ENCODE results near the gene ATAD1. TPM values are rescaled to one million over a fixed set of nuclear protein-coding genes. Genes with fewer than 3 reads are reported as not detected.
A peak's percentile ranks its signal among the peaks of the same experiment; 100 is the strongest.

The ATAD1 gene
- total RNA-seq, 1 donor: 51.8 TPM

DNA sequence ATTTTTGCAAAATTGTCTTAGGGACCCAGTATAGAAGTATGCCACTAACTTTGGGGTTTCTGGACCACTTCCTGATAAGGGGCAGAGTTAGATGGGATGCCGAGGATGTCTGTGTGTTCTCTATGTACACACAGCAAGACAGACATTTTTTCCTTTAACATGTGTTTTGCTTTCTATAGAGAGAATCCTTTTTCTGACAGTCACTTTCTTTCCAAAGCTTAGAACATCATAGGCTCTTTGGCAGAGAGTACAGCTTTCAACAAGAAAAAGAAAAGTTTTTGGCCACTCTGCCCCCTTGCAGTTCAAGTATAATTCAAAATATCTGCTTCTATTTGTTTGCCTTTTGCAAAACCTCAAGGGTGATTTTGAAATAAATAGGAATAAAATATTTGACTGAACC lies 114.3 kb downstream of the ATAD1 start:
- no peak overlapping the region for H3K4me3 ChIP-seq (ENCODE audit: low read depth, low read length)
- TF ChIP-seq CTCF (IDR thresholded peaks at IDR 0.05; ENCODE audit: insufficient read depth, low read length): no peak
- DNase-seq (ENCODE audit: low read depth): peak; percentile 42

- DNase-seq (ENCODE audit: low read depth): no peak
- H3K4me3 ChIP-seq (ENCODE audit: low read depth, low read length): no peak overlapping the region
- no peak for TF ChIP-seq CTCF (IDR thresholded peaks at IDR 0.05; ENCODE audit: insufficient read depth, low read length)
Measured at GRCh38 chr10:87702973-87703294, 115.1 kb downstream of the ATAD1 start.

DNA sequence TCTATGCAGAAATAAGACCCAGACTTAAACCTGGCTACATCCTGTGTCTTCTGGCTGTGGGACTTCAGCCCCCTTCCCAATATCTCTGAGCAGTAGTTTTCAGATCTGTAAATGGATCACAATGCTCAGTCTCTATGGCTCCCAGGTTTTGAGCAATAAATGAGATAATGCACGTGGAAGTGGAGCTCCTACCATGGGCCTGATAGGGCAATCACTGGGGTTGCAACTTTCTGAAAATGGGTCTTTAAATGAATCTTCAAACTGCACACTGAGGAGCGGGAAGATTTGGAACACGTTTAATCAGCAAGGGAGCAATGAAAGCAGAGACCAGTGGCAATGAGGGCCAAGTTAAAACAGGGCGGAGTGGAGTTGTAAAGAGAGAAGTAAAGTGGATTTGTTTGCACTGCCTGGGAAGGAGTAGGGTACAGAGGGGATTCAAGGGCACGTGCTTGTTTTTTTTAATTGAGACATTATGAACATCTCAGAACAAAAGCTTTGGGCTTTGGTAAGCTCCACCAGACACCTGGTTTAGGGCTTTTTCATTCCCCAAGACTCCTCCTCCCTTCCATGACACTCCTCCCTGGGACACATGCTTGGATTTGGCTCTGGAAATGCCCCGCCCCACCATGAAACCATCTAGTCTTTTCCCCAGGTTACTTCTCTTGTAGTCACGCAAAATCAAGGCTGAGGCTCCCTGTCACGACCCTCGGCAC lies 115.6 kb downstream of the ATAD1 start:
- H3K4me3 ChIP-seq (ENCODE audit: low read depth, low read length): no peak overlapping the region
- no peak for DNase-seq (ENCODE audit: low read depth)
- TF ChIP-seq CTCF (IDR thresholded peaks at IDR 0.05; ENCODE audit: insufficient read depth, low read length): no peak

Small RNA genes lying within 50 kb of the gene (small RNA-seq; reads per million reads assigned to genes)
- gene RN7SL78P: not detected

Other genes with a start within 250 kb of the ATAD1 start
- 26.2 and 96.9 TPM in 2 replicates for gene PAPSS2, start 158.3 kb downstream of the ATAD1 start, total RNA-seq (ENCODE audit: low replicate concordance)
- gene KLLN, start 45.3 kb upstream of the ATAD1 start, total RNA-seq (ENCODE audit: low replicate concordance): 0.99 and 2.0 TPM in 2 replicates
- gene PTEN, start 45.4 kb upstream of the ATAD1 start, total RNA-seq (ENCODE audit: low replicate concordance): 132 and 316 TPM in 2 replicates